HG02938 (cell line): ENCODE results near the gene PSD4.

Experiments
- ATAC-seq: cut with Tn5 transposase; IDR thresholded peaks from one replicate; pipeline ENCODE4 v1.9.1; 2021; ENCODE audit warnings: mild to moderate bottlenecking, moderate library complexity; ENCODE audit not compliant: unreplicated experiment

The PSD4 gene

DNA sequence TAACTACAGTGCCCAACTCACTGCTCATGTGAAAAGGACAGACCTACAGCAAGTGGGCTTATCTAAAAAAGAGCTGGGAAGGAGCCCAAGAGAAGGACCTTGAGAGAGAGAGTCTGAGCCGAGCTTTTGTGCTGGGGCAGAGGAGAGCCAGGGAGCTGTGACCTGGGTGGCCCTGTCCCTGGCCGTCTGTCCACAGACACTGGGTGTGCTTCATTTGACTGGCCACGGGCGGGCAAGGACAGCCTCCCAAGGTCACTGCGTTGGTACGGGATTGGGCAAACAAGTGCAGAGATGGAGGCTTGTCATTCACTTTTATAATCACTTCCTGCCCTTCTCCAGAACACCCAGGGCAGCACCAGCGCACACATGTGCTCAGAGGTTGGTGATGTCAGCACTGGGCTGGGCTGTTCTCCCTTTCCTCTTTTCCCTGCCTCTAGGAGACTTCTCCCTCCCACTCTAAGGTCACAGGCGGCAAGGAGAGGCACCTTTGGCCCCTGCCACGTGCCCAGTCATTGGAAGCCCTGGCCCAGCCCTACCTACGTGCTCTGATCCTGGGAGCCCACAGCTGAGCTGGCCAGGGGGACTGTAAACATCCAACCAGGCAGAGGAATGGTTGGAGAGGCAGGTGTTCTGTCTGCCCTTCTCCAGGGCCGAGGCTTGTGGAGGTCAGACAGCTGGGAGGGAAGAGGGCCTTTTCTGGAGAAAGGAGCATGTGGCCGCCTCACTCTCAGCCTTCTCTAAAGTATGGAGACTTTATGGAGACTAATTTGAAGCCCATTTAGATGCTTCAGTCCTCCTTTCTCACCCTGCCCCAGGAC lies 6.4 kb upstream of the PSD4 start:
- ATAC-seq = no peak

DNA sequence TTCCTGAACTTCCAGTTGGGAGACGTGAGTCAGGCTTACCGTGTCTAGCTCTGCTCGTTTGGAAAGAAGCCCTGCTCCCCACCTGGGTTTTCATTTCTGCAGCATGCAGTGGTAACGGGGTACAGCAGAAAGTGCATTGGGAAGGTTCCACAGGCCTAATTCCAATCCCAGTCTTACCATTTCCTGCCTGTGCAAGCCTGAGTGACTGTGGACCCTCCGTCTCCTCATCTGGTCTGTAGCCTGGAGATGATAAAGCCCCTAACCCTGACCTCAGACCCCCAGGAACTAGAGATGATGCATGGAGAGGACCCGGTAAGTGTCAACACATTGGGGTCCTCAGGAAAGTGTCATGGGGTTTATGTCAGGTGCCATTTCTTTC lies 5.8 kb upstream of the PSD4 start:
- no peak for ATAC-seq

DNA sequence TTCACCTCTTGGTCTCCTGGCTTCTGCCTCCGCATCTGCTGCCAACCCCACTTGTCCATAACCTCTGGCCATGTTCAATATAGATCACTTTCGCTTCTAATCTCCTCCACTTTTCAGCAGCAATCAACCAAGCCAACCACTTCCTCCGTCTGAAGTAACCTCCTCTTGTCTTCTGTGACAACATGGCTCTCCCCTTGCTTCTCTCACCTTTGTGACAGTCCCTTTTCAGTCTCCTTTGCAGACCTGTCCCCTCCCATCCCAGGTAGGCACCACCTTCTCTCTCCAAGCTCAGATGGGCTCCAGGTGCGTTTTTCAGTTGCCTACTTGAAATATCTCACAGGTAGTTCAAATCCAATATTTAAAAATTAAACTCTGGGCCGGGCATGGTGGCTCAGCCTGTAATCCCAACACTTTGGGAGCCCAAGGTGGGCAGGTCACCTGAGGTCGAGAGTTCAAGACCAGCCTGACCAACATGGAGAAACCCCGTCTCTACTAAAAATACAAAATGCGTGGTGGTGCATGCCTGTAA lies 4.7 kb upstream of the PSD4 start:
- no peak for ATAC-seq

DNA sequence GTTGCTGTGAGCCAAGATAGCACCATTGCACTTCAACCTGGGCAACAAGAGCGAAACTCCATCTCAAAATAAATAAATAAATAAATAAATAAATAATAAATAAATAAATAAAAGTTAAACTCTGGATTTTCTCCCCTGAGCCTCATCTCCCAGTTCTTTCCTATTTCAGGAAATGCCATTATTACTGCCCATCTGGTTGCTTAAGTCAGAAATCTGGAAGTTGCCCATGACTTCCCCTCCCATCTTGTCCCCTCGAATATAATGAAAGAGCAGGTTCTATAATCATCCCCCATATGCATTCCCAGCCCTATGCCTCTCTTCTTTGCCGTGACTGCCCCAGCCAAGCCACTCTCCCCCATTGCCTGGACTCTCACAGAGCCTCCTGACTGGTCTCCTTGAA lies 4.2 kb upstream of the PSD4 start:
- no peak for ATAC-seq

DNA sequence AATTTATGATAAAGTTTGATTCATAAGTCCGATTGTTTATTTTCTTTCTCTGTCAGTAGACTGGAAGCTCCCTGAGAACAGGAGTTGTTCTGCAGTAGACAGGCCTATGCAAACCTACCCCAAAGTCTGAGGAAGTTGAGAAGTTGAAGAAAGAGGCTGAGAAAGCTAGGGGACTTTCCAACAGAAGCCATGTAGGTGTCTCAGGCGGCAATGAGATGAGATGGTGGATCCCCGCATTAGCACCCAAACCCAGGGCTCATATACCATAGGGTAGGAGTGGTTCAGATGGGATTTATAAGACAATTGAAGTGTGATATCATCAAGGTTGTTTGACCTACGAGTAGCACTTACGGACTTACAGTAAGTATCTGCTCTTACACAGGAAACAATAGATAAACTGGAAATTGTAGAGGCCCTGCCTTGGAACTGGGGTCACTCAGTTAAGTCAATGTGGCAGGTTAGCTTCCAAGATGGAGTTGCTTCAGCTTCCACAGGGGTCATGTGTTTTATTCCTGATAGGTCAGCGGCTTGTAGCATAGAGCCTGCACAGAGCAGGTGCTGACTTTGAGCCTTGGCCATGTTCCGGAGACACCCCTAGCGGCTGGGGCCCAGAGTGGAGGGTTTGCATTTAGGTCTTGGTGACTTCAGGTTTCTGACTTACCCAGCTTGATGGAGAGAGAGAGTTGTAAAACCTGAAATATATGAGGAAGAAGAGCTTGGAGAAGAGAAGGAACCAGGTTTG lies 2.3 kb upstream of the PSD4 start:
- no peak for ATAC-seq

DNA sequence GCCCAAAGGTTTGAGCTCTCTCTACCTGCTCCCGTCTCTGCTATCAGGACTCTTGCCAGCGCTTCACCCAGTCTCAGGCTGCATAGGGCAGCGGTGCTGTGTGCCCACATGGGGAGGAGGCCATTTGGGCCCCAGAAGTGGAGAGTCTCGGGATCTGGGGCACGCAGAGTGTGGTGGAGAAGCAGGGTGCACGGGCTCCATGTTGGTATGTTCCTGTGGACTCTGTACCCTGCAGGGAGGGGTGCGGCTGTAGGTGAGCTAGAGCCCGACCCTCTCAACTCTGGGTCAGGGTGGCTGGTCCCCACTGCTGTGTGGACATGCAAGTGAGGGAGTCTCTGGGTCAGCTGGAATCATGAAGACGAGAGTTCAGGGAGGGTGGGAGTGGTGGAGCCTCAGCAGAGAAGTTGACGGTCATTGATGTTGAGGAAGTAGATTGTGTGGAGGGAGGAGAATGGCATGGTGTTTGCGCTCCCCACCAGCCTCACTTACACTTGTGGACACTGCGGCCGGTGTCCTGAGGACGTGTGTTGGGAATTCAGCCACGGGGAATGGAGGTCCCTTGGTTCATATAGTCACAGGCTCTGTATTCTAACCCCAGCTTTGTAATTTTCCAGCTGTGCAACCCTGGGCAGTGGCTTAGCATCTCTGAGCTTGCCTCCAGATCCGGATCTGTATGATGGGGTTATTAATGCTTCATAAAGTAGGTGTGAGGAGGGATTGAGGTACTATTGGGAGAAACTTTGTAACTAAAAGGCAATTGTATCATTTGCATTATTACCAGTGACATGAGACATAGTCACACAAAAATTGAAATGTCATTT lies 840 bp upstream of the PSD4 start:
- ATAC-seq = no peak

DNA sequence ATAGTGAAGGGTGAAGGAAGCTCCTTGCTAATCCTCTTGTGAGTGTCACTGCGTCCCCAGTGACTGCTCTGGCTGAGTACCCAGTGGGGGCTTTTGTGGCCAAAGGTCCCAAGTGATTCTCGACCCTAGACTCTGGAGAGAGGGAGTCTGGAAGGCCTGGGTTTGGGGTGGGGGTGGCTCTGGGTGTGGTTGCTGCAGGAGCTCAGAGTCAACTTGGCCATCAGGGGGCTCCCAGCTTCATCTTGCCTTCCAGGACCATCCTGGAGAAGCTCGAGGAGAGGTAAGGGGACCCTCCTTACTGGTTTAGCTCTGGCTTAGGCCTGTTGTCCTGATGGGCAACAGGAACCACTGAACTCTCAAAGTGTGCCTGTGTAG lies 592 bp downstream of the PSD4 start:
- ATAC-seq = no peak

DNA sequence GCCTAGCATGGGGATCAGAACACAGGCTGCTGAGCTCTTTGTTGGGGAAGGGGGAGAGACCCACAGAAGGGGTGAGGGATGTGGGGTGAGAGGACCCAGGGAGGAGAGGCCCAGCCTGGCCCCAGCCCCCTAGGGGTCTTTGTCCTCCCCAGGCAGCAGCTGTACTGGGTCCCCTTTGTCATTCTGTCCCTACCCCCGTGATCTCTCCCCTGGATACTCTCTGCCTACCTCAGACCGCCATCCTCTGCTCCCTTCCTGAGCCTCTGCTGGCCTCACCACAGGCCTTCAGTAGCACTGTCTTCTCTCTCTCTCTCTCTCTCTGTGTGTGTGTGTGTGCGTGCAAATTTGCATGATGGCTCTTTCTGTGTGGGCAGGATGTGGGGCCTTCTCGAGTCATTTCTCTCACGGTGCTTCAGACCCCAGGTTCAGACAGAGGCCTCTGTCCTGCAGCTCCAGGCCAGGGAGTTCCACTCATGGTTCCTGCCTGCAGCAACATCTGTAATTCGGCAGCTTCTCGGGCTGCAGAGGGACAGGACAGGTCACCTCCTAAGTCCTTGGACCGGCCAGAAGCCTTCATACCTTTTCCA lies 1.4 kb downstream of the PSD4 start:
- ATAC-seq = peak; percentile 78

DNA sequence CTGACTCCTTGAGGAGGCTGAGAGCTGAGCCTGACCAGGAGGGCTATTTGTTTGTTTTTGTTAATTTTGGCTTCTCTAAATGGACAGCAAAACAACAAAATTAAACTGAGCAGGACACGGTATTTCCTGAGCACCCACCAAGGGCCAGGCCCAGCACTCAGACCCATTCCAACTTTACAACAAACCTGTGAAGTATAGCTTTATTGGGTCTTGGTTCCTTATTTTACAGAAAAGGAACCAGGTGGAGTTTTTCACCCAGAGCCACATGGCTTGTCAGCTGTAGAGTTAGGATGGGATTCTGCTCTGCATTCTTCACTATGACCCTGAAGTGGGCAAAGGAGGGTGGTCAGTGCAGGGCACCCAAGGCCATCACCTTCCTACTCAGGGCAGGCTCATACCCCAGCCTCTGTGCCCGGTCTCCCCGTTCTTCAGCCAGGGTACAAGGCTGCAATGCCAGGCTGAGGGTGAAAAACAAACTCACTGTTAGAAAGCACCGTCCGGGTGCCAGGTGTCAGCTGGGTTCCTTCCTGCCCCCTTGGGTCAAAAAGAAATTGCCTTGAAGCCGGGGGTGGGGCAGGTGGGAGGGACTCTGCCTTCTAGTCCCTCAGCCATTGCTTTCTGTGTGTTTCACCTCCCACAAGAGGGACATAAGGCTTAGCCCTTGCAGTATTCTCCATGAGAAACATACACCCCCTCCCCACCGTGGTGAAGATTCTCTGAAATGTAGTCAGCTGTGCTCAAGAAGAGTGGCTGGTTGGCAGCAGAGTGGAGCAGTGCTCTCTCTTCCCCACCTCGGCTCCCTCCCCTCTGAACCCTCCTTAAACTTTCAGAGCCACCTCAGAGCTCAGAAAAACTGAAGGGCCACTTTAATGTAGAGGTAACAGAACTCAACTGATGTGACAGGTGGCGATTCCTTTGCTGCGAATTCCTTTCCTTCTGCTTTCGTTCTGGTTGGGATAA lies 2.2 kb downstream of the PSD4 start:
- ATAC-seq = no peak

DNA sequence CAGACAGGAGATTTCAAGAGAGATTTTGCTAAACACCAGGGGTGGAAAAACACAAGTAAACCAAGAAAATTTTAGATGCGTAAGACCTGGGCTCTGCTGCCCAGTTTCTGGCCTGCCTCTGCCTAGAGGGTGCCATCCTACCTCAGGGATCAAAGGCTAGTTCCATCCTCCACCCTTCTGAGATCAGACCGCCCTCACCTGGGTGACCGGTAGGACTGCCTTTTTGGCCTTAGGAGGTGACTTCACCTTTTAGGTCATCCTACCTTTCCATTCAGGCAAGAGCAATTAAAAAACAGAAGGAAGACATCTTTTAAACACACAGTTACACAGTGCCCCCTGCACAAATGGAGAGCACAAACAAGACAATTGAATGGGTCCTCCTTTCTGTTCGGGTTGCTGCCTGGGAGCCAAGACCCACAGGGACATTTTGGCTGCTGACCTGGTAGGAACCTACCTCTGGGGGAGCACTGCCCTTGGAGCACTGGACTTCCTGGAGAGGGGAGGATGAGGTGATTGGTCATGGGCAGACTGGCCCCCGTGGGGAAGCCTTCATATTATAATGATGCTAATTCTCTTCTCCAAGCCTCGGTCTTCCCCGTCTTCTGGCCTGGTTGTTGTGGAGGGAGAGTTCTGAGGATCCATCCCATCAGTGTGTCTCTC lies 3.1 kb downstream of the PSD4 start:
- ATAC-seq = no peak

DNA sequence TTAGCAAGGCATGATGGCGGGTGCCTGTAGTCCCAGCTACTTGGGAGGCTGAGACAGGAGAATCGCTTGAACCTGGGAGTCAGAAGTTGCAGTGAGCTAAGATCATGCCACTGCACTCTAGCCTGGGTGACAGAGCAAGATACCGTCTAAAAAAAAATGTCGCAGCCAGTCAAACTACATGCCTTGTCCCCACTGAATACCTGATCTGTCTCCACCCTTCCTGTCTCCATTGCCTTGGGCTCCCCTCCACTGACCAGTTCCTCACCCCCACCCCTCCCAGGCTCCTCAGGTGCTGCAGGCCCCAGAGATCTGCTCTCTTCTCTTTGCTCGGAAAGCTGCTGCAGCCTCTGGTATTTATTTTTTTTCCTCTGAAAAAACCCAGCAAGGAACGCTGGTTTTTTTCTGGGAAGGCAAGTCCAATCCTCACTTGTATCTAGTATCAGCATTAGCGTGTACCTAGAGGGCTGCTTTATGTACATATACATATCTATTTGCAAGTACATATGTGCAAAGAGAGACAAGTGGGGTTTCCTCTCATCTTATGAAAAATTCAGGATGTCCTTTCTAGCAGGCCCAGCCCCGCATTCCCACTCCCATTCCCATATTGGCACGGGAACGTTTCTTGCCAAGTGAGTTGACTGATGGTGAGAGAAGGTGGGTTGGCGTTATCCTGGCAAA lies 4.4 kb downstream of the PSD4 start:
- ATAC-seq = no peak

DNA sequence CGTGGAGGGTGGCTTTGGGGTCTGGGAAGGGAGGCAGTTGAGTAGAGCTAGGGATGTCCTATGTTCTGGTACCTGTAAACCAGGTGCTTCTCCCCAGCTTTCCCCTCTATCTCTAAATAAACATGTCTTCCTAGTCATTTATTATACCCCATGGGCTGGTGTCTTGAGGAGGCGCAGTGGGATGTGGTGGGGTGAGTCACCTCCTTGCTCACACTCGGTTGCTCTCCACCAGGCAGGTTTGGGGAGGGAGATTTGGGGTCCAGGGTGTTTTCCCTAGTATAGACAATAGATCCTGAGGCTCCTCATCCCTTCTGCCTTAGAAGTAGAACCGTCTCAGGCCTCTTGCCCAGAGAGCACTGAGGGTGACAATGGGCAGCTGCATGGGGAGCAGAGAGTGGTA lies 5.1 kb downstream of the PSD4 start:
- no peak for ATAC-seq

DNA sequence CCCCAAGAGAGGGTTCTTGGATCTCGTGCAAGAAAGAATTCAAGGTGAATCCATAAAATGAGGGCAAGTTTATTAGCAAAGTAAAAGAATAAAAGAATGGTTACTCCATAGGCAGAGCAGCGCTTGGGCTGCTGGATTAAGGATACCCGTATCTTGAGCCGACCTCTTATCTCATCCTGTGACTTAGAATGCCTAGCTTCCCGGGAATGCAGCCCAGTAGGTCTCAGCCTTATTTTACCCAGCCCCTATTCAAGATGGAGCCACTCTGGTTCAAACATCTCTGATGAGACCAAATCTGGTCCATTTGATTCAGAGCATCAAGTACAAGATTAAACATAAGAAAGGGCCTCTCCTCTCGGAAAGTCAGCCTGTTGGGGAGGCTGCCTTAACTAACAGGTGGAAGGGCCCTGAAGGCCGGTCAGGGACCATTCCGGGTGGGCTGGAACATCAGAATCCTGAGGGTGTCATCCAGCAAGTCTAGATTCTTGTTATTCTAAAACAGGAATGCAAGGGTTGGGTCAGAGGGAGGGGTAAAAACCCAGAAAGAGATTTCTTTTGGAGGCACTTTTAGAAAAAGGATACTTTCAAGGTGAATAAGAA lies 5.8 kb downstream of the PSD4 start:
- no peak for ATAC-seq

DNA sequence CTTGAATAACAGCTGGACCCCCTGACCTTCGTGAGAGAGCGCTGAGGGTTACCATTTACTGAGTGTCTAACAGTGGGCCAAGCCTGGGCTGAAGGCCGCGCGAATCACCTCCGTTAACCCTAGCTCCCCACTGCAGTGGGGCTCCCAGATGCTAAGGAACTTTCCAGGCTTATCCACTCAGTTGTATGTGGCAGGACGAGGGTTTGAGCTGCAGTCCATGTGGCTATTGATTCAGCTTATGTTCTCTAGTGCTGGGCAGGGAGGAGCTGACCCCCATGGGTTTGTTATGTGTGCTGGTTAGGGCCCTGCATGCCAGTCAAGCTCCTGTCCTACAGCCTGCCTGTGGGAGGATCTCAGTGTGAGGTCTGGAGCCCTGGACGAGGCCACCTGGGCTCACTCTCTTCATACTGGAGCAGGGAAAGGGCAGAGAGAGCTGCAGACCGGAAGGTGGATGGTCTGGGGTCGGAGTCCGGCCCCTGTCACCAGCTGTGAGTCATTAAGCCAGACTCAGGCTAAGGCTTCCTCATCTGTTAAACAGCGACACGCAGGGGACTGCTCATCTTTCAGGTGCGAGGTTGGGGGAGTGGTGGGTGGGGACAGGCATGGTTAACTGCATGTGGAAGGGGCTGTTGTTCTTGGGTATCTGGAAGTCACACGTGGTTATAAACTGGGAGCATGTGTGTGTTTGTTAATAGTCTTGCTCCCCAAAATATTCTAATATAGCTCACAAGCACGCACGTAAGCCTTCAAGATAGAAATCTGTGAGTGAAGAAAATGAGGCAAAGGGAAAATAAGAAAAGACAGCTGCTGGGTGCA lies 6.6 kb downstream of the PSD4 start:
- no peak for ATAC-seq

DNA sequence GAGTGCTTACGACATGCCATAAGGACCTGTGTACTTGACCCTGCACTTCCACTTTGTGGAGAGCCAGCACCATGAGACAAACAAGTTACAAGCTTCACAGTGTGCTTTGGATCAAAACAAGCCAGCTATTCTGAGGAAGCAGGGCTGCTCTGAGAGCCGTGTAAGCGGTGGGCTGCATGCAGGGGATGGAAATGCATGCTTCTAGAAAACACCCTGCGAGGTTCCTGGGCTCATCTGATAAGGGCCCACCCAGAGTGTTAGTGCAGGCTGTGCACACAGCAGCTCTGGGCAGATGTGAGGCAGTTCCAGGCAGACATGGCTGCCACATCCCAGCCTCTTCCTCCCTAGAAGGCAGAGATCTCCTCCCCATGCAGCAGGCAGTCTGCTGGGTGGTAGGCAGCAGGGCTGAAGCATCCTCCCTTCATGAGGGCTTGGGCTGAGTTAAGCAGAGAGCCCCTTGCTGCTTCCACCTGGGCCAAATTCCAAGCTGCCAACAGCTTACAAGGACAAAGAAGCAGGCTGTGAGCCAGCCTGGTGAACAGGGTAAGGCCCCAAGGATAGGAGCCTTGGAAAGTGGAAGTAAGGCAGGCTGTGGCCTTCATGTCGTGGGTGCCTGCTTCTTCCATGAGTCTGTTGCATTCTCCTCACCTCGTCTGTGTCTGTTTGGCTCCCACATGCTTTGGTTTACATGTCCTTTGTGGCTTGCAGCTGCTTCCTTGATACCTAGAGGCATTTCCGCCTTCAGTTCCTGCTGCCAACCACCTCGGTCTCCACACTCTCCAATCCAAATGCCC lies 7.7 kb downstream of the PSD4 start:
- no peak for ATAC-seq

DNA sequence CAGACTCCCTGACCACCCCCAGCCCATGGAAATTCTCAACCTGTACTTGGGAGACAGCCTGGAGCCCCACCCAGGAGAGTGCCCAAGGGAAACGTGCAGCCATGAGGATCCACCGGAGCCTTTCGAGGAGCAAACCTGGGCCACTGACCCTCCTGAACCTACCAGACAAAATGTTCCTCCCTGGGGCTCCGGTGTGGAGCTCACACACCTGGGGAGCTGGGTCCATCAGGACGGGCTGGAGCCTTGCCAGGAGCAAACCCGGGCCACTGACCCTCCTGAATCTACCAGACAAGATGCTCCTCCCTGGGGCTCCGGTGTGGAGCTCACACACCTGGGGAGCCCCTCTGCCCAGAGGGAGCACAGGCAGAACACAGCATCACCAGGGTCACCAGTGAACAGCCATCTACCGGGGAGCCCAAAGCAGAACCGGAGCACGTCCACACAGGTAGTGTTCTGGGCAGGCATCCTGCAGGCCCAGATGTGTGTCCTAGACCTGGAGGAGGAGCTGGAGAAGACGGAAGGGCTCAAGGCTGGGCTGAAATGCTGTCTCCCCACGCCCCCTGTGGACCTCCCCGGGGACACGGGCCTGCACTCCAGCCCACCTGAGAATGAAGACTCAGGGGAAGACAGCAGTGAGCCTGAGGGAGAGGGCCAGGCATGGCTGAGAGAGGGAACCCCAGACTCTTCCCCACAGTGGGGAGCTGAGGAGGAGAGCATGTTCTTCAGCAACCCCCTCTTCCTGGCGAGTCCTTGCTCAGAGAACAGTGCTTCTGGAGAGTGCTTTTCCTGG lies 8.9 kb downstream of the PSD4 start:
- no peak for ATAC-seq
